ENCODE results near the gene PNLIP. TPM values are rescaled to one million over a fixed set of nuclear protein-coding genes. Genes with fewer than 3 reads are reported as not detected.

PNLIP gene
- total RNA-seq, 4 donors from 2014 or later: 0.23 to 0.32 TPM; not detected in 2

DNA sequence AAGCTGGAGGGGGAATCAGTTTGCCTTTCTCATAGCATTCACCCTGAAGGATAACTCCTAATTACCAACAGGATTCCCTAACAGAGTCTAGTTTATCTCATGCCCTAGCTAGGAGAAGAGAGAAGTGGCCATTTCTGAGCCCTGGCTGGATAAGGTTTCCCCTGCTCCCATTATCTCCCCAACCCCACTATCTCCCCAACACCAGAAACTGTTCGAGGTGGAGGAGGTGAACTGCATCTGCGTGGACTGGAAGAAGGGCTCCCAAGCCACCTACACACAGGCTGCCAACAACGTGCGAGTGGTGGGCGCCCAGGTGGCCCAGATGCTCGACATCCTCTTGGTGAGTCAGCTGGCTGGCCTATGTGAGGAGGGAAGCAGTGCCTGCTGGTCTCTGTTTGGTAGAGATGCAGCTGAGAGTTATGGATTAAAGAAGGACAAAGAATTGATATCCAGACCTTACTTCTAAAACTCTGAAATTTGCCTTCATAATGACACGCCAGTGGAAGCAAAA, 48.8 kb downstream of the PNLIP start:
- intact Hi-C loops (cut with DNase I; ENCODE audit: low total_unique reads): no loop called here
- TF ChIP-seq POLR2A (IDR thresholded peaks at IDR 0.05): no peak
- TF ChIP-seq, protein P1, sequence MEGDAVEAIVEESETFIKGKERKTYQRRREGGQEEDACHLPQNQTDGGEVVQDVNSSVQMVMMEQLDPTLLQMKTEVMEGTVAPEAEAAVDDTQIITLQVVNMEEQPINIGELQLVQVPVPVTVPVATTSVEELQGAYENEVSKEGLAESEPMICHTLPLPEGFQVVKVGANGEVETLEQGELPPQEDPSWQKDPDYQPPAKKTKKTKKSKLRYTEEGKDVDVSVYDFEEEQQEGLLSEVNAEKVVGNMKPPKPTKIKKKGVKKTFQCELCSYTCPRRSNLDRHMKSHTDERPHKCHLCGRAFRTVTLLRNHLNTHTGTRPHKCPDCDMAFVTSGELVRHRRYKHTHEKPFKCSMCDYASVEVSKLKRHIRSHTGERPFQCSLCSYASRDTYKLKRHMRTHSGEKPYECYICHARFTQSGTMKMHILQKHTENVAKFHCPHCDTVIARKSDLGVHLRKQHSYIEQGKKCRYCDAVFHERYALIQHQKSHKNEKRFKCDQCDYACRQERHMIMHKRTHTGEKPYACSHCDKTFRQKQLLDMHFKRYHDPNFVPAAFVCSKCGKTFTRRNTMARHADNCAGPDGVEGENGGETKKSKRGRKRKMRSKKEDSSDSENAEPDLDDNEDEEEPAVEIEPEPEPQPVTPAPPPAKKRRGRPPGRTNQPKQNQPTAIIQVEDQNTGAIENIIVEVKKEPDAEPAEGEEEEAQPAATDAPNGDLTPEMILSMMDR (IDR thresholded peaks at IDR 0.05): no peak
- H3K4me3 ChIP-seq (ENCODE audit: low read depth, poor library complexity, severe bottlenecking): no peak overlapping the region
- WGBS, 2 donors: 87% methylated on average over 7 of the region's 7 CpGs
- DNase-seq (ENCODE audit: low spot score in 2 of 2): no peak

DNA sequence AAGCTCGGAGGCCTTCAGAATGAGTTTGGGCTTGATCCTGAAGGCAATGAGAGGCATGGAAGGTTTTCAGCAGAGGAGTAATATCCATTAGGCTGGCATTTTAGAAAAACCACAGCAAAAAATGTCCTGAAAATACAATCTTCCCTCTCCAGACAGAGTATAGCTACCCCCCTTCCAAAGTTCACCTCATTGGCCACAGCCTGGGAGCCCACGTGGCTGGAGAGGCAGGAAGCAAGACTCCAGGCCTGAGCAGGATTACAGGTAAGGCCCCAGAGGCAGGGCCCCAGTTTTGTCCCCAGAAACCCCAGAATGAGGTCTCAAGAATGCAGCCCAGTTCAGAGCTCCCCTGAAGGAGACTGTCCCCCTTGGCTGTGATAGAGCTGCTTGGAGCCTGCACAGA, 50.3 kb downstream of the PNLIP start:
- WGBS, 2 donors: 72 to 73% methylated on average over 2 of the region's 2 CpGs
- no peak overlapping the region for H3K4me3 ChIP-seq (ENCODE audit: low read depth, poor library complexity, severe bottlenecking)
- no peak for TF ChIP-seq POLR2A (IDR thresholded peaks at IDR 0.05)
- DNase-seq (ENCODE audit: low spot score in 2 of 2): no peak
- intact Hi-C loops (cut with DNase I; ENCODE audit: low total_unique reads): no loop called here

DNA sequence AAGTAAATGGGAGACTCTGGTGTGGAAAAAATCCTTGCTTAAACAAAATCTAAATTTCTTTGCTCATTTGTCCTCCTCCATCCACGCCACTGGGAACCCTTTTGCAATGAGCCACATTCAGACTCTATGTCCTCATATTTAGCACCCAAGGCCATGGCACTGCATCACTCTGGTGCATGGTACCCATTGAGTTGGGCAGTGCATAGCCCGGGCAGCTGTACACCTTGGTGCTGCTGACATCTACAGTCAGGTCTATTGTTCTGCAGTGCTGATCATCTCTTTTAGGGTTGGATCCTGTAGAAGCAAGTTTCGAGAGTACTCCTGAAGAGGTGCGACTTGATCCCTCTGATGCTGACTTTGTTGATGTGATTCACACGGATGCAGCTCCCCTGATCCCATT, 51.8 kb downstream of the PNLIP start:
- 77 to 83% methylated on average over 5 of the region's 5 CpGs for WGBS, 2 donors
- intact Hi-C loops (cut with DNase I; ENCODE audit: low total_unique reads): no loop called here
- TF ChIP-seq POLR2A (IDR thresholded peaks at IDR 0.05): no peak
- TF ChIP-seq, protein P1 (IDR thresholded peaks at IDR 0.05): no peak

DNA sequence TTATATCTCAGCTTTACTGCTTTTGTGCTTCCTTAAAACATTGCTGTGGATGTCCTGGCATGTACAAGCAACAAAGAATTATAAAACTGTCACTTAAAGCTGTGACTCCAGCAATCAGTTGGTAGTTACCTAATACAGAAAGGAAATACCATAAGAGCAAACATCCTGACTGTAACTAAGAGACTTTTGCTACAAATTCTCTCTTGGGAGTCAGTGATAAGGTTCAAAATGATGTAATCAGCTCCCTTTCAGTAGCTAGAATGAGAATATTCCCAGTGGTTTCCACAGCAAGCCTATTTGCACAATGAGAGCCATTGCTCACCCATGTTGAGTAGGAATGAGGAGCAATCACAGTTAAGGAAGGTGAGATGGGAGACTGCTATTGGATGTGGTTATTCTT, 52.6 kb downstream of the PNLIP start:
- no peak overlapping the region for H3K4me3 ChIP-seq (ENCODE audit: low read depth, poor library complexity, severe bottlenecking)
- no peak for DNase-seq (ENCODE audit: low spot score in 2 of 2)
- intact Hi-C loops (cut with DNase I; ENCODE audit: low total_unique reads): no loop called here
- TF ChIP-seq, protein P1 (IDR thresholded peaks at IDR 0.05): no peak
- no peak for TF ChIP-seq POLR2A (IDR thresholded peaks at IDR 0.05)

More for the DNA sequence above, 51.8 kb downstream of the PNLIP start:
- no peak overlapping the region for H3K4me3 ChIP-seq (ENCODE audit: low read depth, poor library complexity, severe bottlenecking)
- no peak for DNase-seq (ENCODE audit: low spot score in 2 of 2)

DNA sequence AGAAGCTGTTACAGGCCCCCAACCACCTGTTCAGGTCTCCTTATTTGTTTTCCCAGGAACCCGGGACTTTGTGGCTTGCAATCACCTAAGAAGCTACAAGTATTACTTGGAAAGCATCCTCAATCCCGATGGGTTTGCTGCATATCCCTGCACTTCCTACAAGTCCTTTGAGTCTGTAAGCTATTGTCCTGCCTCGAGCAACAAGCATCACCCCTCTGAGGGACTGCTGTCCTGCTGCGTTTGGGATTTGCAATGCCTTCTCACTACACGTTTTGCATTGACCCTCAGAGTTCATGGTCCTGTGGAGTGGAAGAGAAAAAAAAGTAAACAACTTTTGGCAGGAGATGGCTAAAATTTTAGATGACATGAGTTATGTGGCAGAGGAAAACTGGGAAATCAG, 54.3 kb downstream of the PNLIP start:
- TF ChIP-seq, protein P1 (IDR thresholded peaks at IDR 0.05): no peak
- TF ChIP-seq POLR2A (IDR thresholded peaks at IDR 0.05): no peak
- 44 to 57% methylated on average over 5 of the region's 5 CpGs for WGBS, 2 donors
- no peak for DNase-seq (ENCODE audit: low spot score in 2 of 2)
- no peak overlapping the region for H3K4me3 ChIP-seq (ENCODE audit: low read depth, poor library complexity, severe bottlenecking)
- intact Hi-C loops (cut with DNase I; ENCODE audit: low total_unique reads): no loop called here

DNA sequence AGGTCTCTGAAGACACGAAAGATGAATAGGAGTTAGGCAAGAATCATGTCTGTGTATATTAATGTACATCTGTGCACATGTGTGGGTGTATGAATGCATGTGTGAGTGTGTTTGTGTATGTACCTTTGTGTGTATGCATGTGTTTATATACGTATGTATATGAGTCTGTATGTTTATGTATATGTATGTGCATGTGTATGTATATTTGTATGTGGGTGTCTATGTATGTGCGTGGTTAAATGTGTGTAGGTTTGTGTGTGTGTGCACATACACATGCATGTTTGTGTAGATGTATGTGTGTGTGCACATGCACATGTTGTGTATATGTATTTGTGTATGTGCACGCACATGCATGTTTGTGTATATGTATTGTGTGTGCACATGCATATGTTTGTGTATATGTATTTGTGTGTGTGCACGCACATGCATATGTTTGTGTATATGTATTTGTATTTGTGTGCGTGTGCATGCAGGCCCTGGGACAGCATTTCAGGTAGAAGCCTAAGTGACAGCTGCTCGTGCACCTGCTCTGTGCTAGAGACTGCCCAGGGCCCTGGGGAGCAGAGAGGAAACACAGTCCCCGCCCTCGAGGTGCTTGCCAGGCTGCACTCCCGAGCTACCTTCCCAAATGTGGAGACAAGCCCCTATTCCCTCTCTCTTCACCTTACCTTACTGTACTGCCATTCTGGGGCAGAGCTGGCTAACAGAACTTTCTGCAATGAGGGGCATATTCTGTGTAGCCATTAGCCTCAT, 57.1 kb downstream of the PNLIP start:
- intact Hi-C loops (cut with DNase I; ENCODE audit: low total_unique reads): no loop called here
- WGBS, 2 donors: 81% methylated on average over 10 of the region's 10 CpGs
- DNase-seq (ENCODE audit: low spot score in 2 of 2): no peak
- TF ChIP-seq, protein P1 (IDR thresholded peaks at IDR 0.05): no peak
- TF ChIP-seq POLR2A (IDR thresholded peaks at IDR 0.05): no peak
- no peak overlapping the region for H3K4me3 ChIP-seq (ENCODE audit: low read depth, poor library complexity, severe bottlenecking)
